ENCODE measurements around the gene ASB10.

Gene ASB10

DNA sequence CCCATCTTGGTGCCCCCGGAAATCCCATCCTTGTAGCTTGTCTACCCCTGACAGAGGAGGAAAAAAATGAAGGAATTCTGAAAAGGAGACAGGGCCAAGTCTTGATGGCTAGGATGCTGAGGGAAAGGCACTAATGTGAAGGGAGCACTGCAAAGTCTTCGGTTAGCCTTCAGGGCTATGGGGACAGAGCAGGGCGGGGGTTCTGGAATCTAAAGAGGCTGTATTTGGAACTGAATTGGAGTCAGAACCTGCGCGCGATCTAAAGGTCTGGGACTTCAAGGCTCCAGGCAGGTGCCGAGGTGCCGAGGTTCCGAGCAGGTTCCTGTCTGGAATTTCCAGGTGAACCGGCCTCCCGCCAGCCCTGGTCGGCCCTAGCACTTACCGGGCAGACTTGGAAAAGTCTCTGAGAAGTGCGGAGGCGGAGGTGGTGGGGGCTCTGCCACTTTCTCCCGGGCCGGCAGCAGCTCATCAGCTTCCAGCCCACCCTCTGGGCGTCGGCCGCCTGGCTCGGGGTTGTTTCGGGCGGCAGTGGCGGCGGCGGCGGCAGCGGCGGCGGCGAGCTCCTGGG is 20.3 kb downstream of the ASB10 start:
- DNase-seq (ENCODE audit: low read depth, low spot score), result no peak

DNA sequence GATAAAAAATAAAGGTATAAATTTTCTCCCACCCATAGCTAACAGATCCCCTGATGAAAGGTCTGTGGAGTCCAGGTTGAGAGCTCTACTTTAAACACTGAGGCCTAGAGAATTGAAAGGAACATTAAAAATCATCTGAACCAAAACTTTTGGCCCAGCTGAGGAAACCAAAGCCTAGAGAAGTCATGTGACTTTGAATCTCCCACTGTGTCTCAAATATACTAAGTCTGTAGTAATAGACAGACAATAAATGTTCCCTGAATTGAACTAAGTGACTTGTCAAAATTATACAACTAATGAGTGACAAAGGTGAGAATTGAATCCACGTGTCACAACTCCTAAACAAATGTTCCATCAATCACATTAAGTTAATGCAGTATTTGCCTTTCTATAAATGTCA is 25.3 kb downstream of the ASB10 start:
- DNase-seq (ENCODE audit: low read depth, low spot score), result no peak

DNA sequence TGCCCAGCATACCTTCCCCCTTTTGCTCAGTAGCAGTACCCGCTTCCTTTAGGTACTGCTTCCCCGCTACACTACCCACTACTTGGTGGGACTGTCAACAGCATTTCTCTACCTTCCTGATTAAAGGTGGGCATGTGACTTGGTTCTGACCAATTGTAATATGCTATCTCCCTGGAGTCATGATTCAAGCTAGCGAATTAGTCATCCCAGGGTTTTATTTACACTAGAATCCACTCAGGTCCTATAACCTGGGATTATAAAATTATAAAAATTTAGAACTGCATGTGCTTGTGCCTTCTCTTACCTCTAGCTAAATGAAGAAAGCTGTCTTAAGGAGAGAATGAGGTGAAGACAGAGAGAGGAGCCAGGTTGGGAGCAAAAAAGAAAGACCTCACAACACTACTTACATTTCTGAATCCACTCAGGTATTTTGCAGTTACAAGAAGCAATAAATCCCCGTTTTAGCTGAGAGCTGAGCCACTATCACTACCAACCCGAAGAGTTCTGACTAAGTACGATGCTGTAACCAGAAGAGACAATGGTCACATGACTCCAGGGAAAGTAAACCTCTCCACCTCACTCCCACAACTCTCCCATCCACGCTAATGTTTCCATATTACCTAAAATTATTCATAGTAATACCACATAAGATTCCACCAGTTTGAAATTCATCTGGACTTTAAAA is 29.3 kb downstream of the ASB10 start:
- DNase-seq (ENCODE audit: low read depth, low spot score), result no peak

DNA sequence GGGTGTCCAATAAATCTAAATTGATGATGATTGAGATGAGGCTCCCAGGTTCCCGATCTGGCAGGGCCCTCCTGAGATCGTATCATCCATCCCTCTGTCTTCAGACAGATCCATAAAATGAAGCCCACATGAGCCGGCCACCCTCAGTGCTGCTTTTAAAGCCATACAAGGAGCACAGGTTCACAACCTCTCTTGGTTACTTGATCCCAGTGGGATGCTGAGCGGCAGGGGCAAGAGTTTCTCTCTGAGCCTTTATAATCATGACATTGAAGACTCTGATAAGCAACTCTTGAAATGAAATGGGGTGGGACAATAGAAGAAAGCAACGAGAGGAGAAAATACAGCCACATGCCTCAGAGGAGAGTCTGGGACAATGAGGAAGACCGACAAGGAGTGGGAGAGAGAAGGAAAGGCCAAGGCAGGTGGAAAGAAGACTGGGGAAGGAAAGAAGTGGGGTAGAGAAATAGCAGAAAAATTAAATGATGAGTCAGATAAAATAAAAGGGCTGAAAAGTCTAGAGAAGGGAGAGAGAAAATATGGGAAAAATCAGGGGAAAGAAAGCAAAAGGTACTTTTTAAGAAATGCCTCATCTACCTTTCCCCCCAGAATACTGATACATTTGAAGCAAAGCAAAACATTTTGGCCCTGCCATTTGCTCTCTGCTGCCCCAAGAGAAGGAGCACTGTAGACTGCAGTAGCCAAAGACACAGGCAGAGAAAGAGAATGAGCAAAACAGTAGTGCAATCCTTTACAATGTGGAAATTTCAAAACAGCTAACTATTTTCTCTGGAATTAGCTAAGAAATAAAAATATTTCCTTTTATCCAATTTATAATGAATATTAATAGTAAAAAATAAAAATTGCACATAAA is 34.2 kb downstream of the ASB10 start:
- no peak for DNase-seq (ENCODE audit: low read depth, low spot score)

- no peak for DNase-seq (ENCODE audit: low read depth, low spot score)
These were observed 36.7 kb downstream of the ASB10 start for GRCh38 chr7:151150388-151150787.

- no peak for DNase-seq (ENCODE audit: low read depth, low spot score)
These were observed 38.5 kb downstream of the ASB10 start for GRCh38 chr7:151148319-151149259.

DNA sequence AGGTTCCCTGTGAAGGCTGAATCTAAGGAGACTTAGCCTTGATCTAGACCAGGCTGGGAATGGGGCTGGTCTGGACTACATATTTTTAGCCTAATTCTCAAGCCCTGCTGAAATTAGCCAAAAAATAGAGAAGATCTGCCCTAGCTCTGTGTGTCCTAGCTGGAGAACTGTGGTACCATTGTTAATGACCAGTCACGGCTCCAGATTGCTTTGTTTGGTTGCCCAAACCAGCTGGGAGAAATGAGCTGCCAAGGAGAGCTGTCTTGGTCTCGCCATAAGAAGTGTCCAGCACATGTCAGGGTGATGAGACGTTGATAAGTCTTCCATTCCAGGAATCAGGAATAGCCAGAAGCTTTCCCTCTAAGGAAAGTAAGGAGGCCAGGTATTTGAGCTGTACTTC is 40.3 kb downstream of the ASB10 start:
- no peak for DNase-seq (ENCODE audit: low read depth, low spot score)

GRCh38 chr7:151144387-151144786 is 42.7 kb downstream of the ASB10 start:
- DNase-seq (ENCODE audit: low read depth, low spot score), result no peak

- DNase-seq (ENCODE audit: low read depth, low spot score), result no peak
These were observed 43.6 kb downstream of the ASB10 start for GRCh38 chr7:151143261-151144015.

- DNase-seq (ENCODE audit: low read depth, low spot score), result no peak
These were observed 44.4 kb downstream of the ASB10 start for GRCh38 chr7:151142686-151143040.

DNA sequence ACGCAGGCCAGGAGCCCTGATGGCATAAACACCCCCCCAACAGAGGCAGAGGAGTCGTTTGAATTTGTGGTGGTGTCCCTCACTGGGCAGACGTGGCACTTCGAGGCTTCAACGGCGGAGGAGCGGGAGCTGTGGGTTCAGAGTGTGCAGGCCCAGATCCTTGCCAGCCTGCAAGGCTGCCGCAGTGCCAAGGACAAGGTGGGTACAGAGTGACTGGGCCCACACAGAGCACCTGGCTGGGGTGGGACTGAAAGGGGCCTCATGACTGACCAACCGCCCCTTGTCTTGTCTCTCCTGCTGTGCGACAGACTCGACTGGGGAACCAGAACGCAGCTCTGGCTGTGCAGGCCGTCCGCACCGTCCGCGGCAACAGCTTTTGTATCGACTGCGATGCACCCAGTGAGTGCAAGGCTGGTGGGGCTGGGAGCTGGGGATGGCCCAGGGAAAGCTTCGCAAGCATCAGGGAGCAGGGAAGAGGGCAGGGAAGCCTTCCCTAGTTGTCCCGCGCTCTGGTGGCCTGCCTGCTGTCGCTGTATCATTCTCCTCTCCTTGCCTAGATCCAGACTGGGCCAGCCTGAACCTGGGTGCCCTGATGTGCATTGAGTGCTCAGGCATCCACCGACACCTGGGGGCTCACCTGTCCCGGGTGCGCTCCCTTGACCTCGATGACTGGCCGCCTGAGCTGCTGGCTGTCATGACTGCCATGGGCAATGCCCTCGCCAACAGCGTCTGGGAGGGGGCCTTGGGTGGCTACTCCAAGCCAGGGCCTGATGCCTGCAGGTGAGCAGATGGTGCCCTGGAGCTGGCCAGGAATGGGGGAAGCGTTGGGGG is 45.0 kb downstream of the ASB10 start:
- no peak for DNase-seq (ENCODE audit: low read depth, low spot score)

DNA sequence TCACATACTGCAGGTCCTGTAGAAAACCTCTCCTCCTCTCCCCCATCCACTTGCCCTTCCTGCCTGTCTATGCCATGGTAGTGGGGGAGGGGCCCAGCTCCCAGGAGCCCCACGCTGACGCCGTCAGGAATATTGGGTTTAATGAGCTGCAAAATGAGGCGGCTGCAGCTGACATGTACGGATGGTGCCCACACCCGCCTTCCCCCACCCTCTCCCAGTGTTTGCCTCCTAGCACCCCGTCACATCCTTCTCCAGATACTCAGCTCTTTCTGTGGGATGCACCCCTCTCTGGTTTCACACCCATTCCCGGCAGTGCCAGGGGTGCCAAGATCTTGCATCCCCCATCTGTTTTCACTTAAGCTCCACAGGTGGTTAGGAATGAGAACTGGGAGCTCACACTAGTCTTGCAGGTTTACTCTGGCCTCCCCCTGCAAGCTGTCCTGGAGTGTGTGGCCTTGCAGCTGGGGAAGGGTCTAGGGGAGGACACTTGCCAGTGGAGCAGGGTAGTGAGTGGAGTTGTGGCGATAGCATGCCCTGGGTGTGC is 45.7 kb downstream of the ASB10 start:
- no peak for DNase-seq (ENCODE audit: low read depth, low spot score)

DNA sequence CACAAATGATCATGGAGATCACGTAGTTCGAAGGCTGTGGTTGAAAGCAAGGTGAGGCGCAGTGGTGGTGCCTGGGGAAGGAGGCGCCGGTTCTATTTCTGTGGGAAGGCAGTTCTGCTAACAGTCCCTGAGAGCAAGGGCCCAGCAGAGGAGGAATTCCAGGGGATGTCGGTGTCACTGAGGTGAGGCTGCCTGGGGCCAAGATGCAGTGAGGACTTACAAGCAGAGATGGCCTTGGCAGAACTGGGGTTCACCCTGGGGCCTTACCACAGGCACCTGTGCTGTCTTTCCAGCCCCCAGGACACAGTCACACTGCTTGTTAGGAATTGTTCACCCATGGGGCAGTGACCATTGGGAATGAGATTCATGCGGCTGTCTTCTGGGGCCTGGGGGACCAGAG is 46.2 kb downstream of the ASB10 start:
- no peak for DNase-seq (ENCODE audit: low read depth, low spot score)

DNA sequence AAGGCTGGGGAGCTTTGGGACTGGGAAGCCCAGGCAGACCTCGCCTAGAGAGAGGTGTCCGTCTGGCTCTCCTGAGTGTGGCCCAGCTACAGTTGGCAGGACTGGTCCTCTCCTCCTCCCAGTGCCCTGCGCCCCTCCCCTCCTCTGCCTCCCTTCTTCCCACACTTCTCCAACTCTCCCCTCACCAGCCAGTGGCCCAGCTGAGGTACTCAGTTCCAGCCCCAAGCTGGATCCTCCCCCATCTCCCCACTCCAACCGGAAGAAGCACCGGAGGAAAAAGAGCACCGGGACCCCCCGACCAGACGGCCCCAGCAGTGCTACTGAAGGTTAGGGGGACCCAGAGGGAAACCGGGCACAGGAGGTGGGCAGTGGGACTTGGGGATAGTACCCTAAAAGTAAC is 47.3 kb downstream of the ASB10 start:
- no peak for DNase-seq (ENCODE audit: low read depth, low spot score)

GRCh38 chr7:151139071-151139790 is 47.8 kb downstream of the ASB10 start:
- no peak for DNase-seq (ENCODE audit: low read depth, low spot score)

GRCh38 chr7:151138153-151138851 is 48.7 kb downstream of the ASB10 start:
- no peak for DNase-seq (ENCODE audit: low read depth, low spot score)

GRCh38 chr7:151137791-151138152 is 49.3 kb downstream of the ASB10 start:
- no peak for DNase-seq (ENCODE audit: low read depth, low spot score)

GRCh38 chr7:151137076-151137675 is 49.9 kb downstream of the ASB10 start:
- no peak for DNase-seq (ENCODE audit: low read depth, low spot score)
